Measurements from ENCODE around the gene MYO5A.
A peak's percentile ranks its signal among the peaks of the same experiment; 100 is the strongest.
"Not testable (repeated sequence)": the region's sequence is repeated elsewhere in the genome, so short reads cannot be mapped to it uniquely, and the experiment has no call there.

The MYO5A gene

GRCh38 chr15:52292780-52293392 lies 235.8 kb downstream of the MYO5A start:
- Mint-ChIP-seq H3K27me3 (peaks cover 27% of the 10 kb centered on the region), H3K36me3 (ENCODE audit: low read depth) (no peaks in the 10 kb centered on the region), H3K27ac (no peak overlapping the region), H3K9me3 (no peaks in the 10 kb centered on the region), H3K4me1 (peaks cover 2% of the 10 kb centered on the region), H3K4me3 (no peak overlapping the region)
- no peak for ATAC-seq
- DNase-seq, result no peak

DNA sequence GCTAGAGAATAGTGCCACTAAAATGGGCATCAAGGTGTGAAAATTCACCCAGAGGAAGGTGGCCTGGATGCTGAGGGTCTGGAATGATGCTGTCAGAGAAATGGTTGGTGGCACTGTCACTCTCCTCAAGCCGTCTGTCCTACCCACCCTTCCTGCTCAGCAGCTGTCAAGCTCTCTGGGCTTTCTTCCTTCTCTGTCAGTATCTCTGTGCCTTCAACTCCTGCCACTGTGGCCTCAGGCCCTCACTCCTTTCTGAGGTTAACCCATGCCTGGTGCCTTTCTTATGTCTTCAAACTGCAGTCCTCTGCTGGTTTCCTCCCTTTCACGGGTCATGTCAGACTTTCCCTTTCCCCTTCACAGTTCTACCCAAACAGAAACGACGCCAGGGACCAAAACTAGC lies 237.5 kb downstream of the MYO5A start:
- Mint-ChIP-seq H3K27me3 (peaks cover 22% of the 10 kb centered on the region), H3K9me3 (no peaks in the 10 kb centered on the region), H3K27ac (no peak overlapping the region), H3K36me3 (ENCODE audit: low read depth) (no peaks in the 10 kb centered on the region), H3K4me1 (peaks cover 2% of the 10 kb centered on the region), H3K4me3 (no peak overlapping the region)
- DNase-seq (no peak), ATAC-seq (peak; percentile 21)

- no peaks in the 10 kb centered on the region for H3K36me3 Mint-ChIP-seq (ENCODE audit: low read depth)
- H3K27ac Mint-ChIP-seq, result no peak overlapping the region
- H3K27me3 Mint-ChIP-seq, result peaks cover 22% of the 10 kb centered on the region
- no peak overlapping the region for H3K4me3 Mint-ChIP-seq
- peaks cover 2% of the 10 kb centered on the region for H3K4me1 Mint-ChIP-seq
- DNase-seq, result no peak
- H3K9me3 Mint-ChIP-seq, result no peaks in the 10 kb centered on the region
- no peak for ATAC-seq
These were observed 237.9 kb downstream of the MYO5A start for GRCh38 chr15:52290800-52291199.

GRCh38 chr15:52290329-52290728 lies 238.4 kb downstream of the MYO5A start:
- no peaks in the 10 kb centered on the region for H3K36me3 Mint-ChIP-seq (ENCODE audit: low read depth)
- H3K4me3 Mint-ChIP-seq, result no peak overlapping the region
- peaks cover 22% of the 10 kb centered on the region for H3K27me3 Mint-ChIP-seq
- DNase-seq (no peak), ATAC-seq (no peak)
- peaks cover 2% of the 10 kb centered on the region for H3K4me1 Mint-ChIP-seq
- H3K9me3 Mint-ChIP-seq, result no peaks in the 10 kb centered on the region
- no peak overlapping the region for H3K27ac Mint-ChIP-seq

GRCh38 chr15:52289629-52290081 lies 239.0 kb downstream of the MYO5A start:
- Mint-ChIP-seq H3K4me1 (peaks cover 2% of the 10 kb centered on the region), H3K4me3 (no peak overlapping the region), H3K27ac (no peak overlapping the region), H3K27me3 (peaks cover 19% of the 10 kb centered on the region), H3K9me3 (no peaks in the 10 kb centered on the region), H3K36me3 (ENCODE audit: low read depth) (no peaks in the 10 kb centered on the region)
- ATAC-seq (no peak), DNase-seq (no peak)

GRCh38 chr15:52288986-52289385 lies 239.7 kb downstream of the MYO5A start:
- Mint-ChIP-seq H3K4me1 (no peaks in the 10 kb centered on the region), H3K36me3 (ENCODE audit: low read depth) (no peaks in the 10 kb centered on the region), H3K4me3 (no peak overlapping the region), H3K27me3 (peaks cover 13% of the 10 kb centered on the region), H3K27ac (no peak overlapping the region), H3K9me3 (no peaks in the 10 kb centered on the region)
- no peak for DNase-seq
- no peak for ATAC-seq

- DNase-seq (no peak), ATAC-seq (no peak)
- Mint-ChIP-seq H3K27me3 (peaks cover 7% of the 10 kb centered on the region), H3K4me1 (no peaks in the 10 kb centered on the region), H3K4me3 (no peak overlapping the region), H3K27ac (no peak overlapping the region), H3K36me3 (ENCODE audit: low read depth) (no peaks in the 10 kb centered on the region), H3K9me3 (no peaks in the 10 kb centered on the region)
These were observed 240.4 kb downstream of the MYO5A start for GRCh38 chr15:52288051-52288942.

- H3K4me3 Mint-ChIP-seq, result no peak overlapping the region
- H3K9me3 Mint-ChIP-seq, result no peaks in the 10 kb centered on the region
- H3K27me3 Mint-ChIP-seq, result peaks cover 2% of the 10 kb centered on the region
- ATAC-seq (no peak), DNase-seq (no peak)
- no peaks in the 10 kb centered on the region for H3K36me3 Mint-ChIP-seq (ENCODE audit: low read depth)
- no peak overlapping the region for H3K27ac Mint-ChIP-seq
- no peaks in the 10 kb centered on the region for H3K4me1 Mint-ChIP-seq
These were observed 241.6 kb downstream of the MYO5A start for GRCh38 chr15:52287114-52287513.

GRCh38 chr15:52285941-52286340 lies 242.7 kb downstream of the MYO5A start:
- not testable (repeated sequence) for H3K9me3 Mint-ChIP-seq; ATAC-seq; DNase-seq; H3K4me3 Mint-ChIP-seq; H3K4me1 Mint-ChIP-seq; H3K27me3 Mint-ChIP-seq; H3K27ac Mint-ChIP-seq; H3K36me3 Mint-ChIP-seq (ENCODE audit: low read depth)

- H3K4me3 Mint-ChIP-seq, result no peak overlapping the region
- peaks cover 2% of the 10 kb centered on the region for H3K27me3 Mint-ChIP-seq
- peak; percentile 38 for ATAC-seq
- DNase-seq, result no peak
- H3K9me3 Mint-ChIP-seq, result no peaks in the 10 kb centered on the region
- no peak overlapping the region for H3K27ac Mint-ChIP-seq
- no peaks in the 10 kb centered on the region for H3K36me3 Mint-ChIP-seq (ENCODE audit: low read depth)
- no peaks in the 10 kb centered on the region for H3K4me1 Mint-ChIP-seq
These were observed 244.5 kb downstream of the MYO5A start for GRCh38 chr15:52284164-52284563.

- Mint-ChIP-seq H3K27ac (no peak overlapping the region), H3K9me3 (no peaks in the 10 kb centered on the region), H3K4me1 (no peaks in the 10 kb centered on the region), H3K27me3 (peaks cover 2% of the 10 kb centered on the region), H3K36me3 (ENCODE audit: low read depth) (no peaks in the 10 kb centered on the region), H3K4me3 (no peak overlapping the region)
- ATAC-seq (no peak), DNase-seq (no peak)
These were observed 245.4 kb downstream of the MYO5A start for GRCh38 chr15:52283281-52283680.

GRCh38 chr15:52282418-52282817 lies 246.3 kb downstream of the MYO5A start:
- ATAC-seq, result no peak
- no peaks in the 10 kb centered on the region for H3K4me1 Mint-ChIP-seq
- no peaks in the 10 kb centered on the region for H3K36me3 Mint-ChIP-seq (ENCODE audit: low read depth)
- H3K4me3 Mint-ChIP-seq, result no peak overlapping the region
- H3K9me3 Mint-ChIP-seq, result no peaks in the 10 kb centered on the region
- no peak for DNase-seq
- H3K27ac Mint-ChIP-seq, result no peak overlapping the region
- H3K27me3 Mint-ChIP-seq, result peaks cover 2% of the 10 kb centered on the region

- no peak overlapping the region for H3K27ac Mint-ChIP-seq
- H3K27me3 Mint-ChIP-seq, result peaks cover 2% of the 10 kb centered on the region
- no peaks in the 10 kb centered on the region for H3K9me3 Mint-ChIP-seq
- ATAC-seq (no peak), DNase-seq (no peak)
- H3K4me3 Mint-ChIP-seq, result no peak overlapping the region
- no peaks in the 10 kb centered on the region for H3K36me3 Mint-ChIP-seq (ENCODE audit: low read depth)
- H3K4me1 Mint-ChIP-seq, result no peaks in the 10 kb centered on the region
These were observed 247.3 kb downstream of the MYO5A start for GRCh38 chr15:52281085-52282035.

DNA sequence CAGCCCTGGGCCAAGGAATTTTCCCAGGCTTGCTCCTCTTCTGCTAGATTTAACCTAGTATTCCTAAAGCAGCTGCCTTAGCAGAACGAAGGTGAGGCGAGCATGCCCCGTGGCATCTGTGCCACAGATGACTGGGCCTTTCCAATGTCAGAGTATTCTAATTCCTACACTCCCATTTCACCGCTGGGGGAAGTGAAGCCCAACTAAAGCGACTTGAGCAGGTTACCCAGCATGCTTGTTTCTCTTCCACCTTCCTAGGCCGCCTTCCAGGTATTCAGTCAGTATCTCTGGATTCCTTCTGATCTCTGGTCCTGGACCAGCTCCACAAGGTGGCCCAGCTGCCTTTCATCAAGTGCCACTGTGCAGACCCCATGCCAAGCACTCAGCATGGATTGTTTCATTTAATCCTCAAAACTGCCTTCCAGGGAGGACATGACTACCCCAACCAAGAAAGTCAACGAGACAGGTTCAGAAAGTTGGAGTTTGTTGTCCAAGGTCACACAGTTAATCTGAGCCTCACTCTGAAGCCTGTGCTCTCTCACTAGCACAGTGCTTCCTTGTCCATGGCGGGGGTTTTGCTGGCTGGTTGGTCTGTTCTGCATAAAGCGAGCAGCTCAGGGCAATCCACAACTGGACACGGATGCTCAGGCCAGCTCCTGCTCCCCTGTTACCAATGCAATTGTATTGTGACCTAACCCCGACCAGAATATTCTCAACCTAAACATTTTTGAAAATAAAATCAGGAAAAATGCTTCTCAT lies 248.2 kb downstream of the MYO5A start:
- Mint-ChIP-seq H3K36me3 (ENCODE audit: low read depth) (no peaks in the 10 kb centered on the region), H3K9me3 (no peaks in the 10 kb centered on the region), H3K4me3 (no peak overlapping the region), H3K27ac (no peak overlapping the region), H3K27me3 (peaks cover 2% of the 10 kb centered on the region), H3K4me1 (no peaks in the 10 kb centered on the region)
- ATAC-seq (no peak), DNase-seq (no peak)
